ENCODE data around the gene CTBP2. TPM values are rescaled to one million over a fixed set of nuclear protein-coding genes. Genes with fewer than 3 reads are reported as not detected.

The CTBP2 gene
- total RNA-seq, 3 donors from 2014 or later = 53.1 to 91.2 (median 65.9) TPM

DNA sequence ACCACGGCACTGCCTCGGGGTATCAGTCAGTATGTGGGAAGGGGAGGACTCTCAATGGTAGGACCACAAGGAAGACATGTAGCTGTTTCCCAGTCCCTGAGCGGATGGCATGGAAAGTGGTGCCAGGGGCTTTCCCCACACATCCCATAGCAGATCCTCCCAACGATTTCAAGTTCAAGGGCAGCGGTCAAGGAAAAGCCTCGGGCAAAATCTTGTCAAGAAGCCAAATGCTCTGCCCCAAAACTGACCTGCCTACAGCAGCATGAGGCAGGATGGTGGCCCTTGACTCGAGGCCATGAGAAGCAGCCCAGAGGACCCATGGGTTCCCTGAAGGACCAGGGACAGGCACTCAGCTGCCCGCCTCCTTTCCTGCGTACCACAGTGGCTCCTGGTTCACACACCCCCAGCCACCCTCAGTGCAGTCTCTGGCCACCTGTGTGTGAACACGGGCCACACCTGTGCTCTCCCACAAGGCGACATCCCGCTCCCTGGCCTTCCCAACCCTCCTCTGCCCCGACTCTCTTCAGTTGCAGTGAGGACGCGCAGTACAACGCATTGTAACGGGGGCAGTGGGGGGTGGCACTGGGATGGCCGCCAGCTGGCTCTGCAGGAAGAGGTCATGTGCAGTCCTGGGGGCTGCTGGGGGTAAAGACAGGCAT is 43.6 kb downstream of the CTBP2 start:
- Histone ChIP-seq H3K27ac (peak overlapping the region; percentile 80 to 83), H3K36me3 (no peaks in the 10 kb centered on the region), H3K4me1 (peaks cover 0 to 48% of the 10 kb centered on the region in 2 donors), H3K9me3 (no peaks in the 10 kb centered on the region), H3K27me3 (no peaks in the 10 kb centered on the region), H3K4me3 (no peak overlapping the region)
- TF ChIP-seq POLR2A (IDR thresholded peaks at IDR 0.05) = no peak
- TF ChIP-seq, protein P1, sequence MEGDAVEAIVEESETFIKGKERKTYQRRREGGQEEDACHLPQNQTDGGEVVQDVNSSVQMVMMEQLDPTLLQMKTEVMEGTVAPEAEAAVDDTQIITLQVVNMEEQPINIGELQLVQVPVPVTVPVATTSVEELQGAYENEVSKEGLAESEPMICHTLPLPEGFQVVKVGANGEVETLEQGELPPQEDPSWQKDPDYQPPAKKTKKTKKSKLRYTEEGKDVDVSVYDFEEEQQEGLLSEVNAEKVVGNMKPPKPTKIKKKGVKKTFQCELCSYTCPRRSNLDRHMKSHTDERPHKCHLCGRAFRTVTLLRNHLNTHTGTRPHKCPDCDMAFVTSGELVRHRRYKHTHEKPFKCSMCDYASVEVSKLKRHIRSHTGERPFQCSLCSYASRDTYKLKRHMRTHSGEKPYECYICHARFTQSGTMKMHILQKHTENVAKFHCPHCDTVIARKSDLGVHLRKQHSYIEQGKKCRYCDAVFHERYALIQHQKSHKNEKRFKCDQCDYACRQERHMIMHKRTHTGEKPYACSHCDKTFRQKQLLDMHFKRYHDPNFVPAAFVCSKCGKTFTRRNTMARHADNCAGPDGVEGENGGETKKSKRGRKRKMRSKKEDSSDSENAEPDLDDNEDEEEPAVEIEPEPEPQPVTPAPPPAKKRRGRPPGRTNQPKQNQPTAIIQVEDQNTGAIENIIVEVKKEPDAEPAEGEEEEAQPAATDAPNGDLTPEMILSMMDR (IDR thresholded peaks at IDR 0.05) = no peak
- DNase-seq (ENCODE audit: low spot score in 2 of 2) = no peak
- intact Hi-C loops (cut with DNase I; ENCODE audit: low total_unique reads) = loop anchor here (5.0 kb wide), 1 partner anchor 279 kb away; no protein-coding TSS in a partner anchor

DNA sequence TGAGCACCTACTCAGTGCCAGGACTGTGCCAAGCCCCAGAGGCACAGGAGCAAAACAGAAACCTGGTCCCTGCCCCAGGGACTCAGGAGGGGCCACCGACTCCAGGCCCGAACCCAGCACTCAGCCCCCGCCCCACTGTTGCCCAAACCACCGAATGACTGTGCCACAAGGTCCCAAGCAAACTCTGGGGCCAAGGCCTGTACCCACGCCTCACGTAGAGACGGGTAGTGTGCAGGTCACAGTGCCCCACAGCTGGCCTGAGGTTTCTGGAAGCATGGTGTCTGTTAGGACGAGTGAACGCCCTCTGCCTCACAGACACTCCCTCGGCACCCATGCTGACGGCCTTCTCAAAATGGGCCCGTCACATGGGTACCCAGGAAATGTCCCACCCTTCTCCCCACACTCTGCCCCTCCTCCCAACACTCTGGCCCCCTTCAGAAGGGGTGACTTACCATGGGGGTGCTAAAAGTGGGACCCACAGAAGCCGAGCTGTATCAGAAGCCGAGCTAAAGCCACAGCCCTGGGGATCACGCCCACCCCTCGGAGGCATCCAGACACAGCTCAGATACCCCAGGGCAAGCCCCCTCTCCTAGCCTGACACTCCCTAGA is 44.2 kb downstream of the CTBP2 start:
- H3K4me1 ChIP-seq = peaks cover 0 to 48% of the 10 kb centered on the region in 2 donors
- H3K36me3 ChIP-seq = no peaks in the 10 kb centered on the region
- H3K27me3 ChIP-seq = no peaks in the 10 kb centered on the region
- no peak for DNase-seq (ENCODE audit: low spot score in 2 of 2)
- no peaks in the 10 kb centered on the region for H3K9me3 ChIP-seq
- intact Hi-C loops (cut with DNase I; ENCODE audit: low total_unique reads) = loop anchor here (5.0 kb wide), 1 partner anchor 279 kb away; no protein-coding TSS in a partner anchor
- H3K4me3 ChIP-seq = no peak overlapping the region
- peak overlapping the region; percentile 80 to 83 for H3K27ac ChIP-seq
- no peak for TF ChIP-seq POLR2A (IDR thresholded peaks at IDR 0.05)
- TF ChIP-seq POLR2AphosphoS5 (IDR thresholded peaks at IDR 0.05) = no peak
- TF ChIP-seq, protein P1 (IDR thresholded peaks at IDR 0.05) = no peak

DNA sequence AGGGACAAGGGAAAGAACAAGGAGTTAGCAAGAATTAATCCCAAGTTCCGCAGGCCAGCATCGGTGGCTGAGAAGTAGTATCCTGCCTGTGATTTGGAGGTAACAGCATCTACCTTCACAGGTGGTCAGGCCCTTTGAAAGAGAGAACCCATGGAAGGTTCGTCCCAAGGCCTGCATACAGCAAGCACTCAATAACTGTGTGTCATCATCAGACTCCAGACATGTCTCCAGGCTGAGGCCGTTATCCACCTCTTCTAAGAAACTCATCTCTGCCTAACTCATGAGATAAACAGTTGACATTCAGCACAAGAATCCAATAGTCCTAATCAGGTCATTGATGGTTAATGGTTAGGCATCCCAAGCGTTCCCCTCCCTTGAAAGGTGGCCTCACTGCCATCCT is 45.0 kb downstream of the CTBP2 start:
- no peak for DNase-seq (ENCODE audit: low spot score in 2 of 2)
- intact Hi-C loops (cut with DNase I; ENCODE audit: low total_unique reads) = loop anchor here (2.0 to 5.0 kb wide), 2 partner anchors 23 to 278 kb away; no protein-coding TSS in a partner anchor
- no peaks in the 10 kb centered on the region for H3K36me3 ChIP-seq
- no peaks in the 10 kb centered on the region for H3K9me3 ChIP-seq
- peak overlapping the region in 1 of 2 donors; percentile 83 for H3K27ac ChIP-seq
- H3K4me1 ChIP-seq = peaks cover 0 to 48% of the 10 kb centered on the region in 2 donors
- TF ChIP-seq, protein P1 (IDR thresholded peaks at IDR 0.05) = no peak
- TF ChIP-seq POLR2A (IDR thresholded peaks at IDR 0.05) (no peak), POLR2AphosphoS5 (IDR thresholded peaks at IDR 0.05) (no peak)
- H3K27me3 ChIP-seq = no peaks in the 10 kb centered on the region
- H3K4me3 ChIP-seq = no peak overlapping the region

DNA sequence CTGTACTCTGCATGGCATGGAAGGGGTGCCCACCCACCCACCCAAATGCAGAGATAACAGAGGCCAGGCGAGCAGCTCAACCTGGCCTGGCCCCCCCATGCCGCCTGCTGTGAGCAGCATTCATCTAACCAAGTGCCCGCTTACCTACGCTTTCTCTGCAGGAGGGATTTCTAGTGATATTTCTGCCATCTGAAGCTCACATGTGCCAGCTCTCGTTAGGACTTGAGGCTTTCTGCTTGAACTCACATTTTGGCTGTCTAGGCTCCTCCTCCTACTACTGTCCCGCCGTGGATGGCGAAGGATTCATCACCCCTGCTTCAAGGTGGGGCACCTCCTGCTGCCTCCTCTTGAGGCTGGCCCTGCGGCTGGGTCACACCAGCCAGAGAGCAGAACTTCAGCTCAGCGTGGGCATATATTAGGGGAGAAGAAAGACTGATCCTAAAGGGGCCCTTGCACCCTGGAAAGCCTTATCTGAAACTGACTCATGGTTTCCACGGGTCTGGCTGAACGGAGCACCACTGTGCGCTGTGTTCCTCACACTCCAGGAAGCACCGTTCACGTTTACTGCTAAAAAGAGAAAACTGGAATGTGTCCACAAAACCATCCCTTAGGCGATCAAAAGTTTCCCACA is 45.5 kb downstream of the CTBP2 start:
- H3K4me1 ChIP-seq = peaks cover 0 to 48% of the 10 kb centered on the region in 2 donors
- H3K27me3 ChIP-seq = no peaks in the 10 kb centered on the region
- no peak for DNase-seq (ENCODE audit: low spot score in 2 of 2)
- intact Hi-C loops (cut with DNase I; ENCODE audit: low total_unique reads) = loop anchor here (2.0 to 5.0 kb wide), 2 partner anchors 22 to 278 kb away; no protein-coding TSS in a partner anchor
- peak overlapping the region; percentile 41 to 83 for H3K27ac ChIP-seq
- H3K4me3 ChIP-seq = no peak overlapping the region
- no peaks in the 10 kb centered on the region for H3K9me3 ChIP-seq
- H3K36me3 ChIP-seq = no peaks in the 10 kb centered on the region
- TF ChIP-seq POLR2AphosphoS5 (IDR thresholded peaks at IDR 0.05) (no peak), POLR2A (IDR thresholded peaks at IDR 0.05) (no peak)
- TF ChIP-seq, protein P1 (IDR thresholded peaks at IDR 0.05) = no peak

Measured in breast epithelium (tissue), 4 donors.